ENCODE measurements around the gene ALOX12B.
A peak's percentile ranks its signal among the peaks of the same experiment; 100 is the strongest.

The ALOX12B gene

DNA sequence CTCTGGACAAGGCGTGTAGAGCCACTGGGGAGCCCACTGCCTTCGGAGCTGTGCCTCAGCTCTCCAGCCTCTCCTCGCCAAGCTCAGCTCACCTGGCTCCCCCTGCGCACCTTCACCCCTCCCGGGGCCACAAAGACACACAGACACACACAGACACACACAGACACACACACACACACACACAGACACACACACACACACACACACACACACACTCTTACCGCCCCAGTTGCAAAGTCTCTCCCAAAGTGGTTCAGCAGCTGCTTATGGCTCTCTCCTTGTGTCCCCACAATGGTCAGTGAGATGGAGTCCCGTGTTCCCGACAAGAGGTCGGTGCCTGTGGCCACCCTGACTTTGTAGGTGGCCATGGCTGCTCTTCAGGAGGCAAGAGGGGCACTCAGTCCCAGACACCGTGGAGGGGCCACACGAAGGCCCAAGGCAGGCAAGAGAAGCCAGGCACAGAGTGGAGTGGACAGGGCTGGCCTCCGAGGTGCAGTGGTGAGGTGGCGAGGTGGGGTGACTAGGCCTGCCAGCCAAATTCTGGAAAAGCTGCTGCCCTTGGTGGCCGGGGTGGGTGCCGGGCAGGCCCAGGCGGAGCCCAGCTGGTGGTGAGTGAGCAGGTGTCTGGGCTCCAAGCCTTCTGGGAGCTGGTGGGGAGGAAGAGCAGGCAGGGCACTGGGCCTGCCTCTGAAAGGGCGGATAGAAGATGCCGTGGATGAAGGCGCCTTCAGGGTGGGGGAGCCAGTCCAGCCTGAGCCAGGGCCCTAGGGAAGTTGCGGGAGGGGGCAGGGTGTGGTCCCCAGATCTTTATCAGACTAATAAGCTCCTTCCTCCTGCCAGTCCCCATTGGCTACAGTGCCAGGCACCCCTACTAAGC is at the start of gene ALOX12B:
Gene ALOX12B (minus strand): TSS at position 642 of the 877 bp plus-strand sequence. CDS start 274 bp downstream, at position 368.
- DNase-seq (ENCODE audit: low read depth), result no peak

DNA sequence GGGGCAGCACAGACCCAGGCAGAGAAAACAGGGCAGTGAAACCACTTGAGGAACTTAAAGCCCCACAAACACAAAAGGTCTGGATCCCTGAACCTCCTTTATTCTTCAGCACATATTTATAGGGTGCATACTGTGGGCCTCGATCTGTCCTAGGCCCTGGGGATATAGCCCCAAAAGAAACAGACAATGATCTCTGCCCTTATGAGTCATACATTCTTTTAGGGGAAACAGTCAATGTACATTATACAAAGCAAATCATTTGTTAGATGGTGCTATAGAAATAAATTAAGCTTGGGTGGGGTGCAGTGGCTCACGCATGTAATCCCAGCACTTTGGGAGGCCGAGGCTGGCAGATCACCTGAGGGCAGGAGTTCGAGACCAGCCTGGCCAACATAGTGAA is 46.4 kb upstream of the ALOX12B start:
- no peak for DNase-seq (ENCODE audit: low read depth)

DNA sequence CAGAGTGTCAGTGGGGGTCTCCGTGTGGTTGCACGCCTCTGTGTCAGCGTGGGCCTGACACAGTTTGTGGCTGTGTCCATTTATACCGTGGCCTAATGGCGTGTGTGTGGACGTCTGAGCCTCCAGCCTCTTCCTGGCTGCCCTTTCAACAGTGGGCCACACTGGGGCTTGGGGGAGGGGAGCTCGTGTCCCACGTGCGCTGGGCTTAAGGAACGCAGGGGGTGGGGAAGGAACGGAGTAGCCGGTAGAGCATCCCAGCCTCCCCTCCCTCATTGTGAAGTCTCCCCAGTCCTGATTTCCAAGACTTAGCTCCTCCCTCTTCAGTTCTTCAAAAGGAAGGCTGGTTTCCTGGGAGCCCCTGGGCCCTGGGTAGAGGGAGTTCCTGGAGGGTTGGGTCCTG is 45.9 kb upstream of the ALOX12B start:
- no peak for DNase-seq (ENCODE audit: low read depth)

DNA sequence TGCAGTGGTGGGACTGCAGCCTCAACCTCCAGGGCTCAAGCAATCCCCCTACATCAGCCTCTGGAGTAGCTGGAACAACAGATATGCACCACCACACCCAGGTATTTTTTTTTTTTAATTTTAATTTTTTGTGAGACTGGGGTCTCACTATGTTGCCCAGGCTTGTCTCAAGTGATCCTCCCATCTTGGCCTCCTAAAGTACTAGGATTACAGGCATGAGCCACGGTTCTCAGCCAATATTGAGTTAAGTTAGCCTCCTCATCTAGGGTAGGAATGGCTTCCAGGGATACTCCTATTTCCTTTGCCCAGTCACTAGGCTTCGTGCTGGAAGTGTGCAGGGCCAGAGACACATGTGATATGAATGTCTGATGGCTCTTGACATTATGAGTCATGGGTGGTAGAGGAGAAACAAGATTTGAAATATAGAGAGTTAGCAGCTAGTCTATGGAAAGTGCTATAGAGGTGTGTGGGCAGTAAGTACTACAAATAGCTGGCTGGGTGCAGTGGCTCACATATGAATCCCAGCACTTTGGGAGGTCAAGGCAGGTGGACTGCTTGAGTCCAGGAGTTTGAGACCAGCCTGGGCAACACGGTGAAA is 44.4 kb upstream of the ALOX12B start:
- no peak for DNase-seq (ENCODE audit: low read depth)

DNA sequence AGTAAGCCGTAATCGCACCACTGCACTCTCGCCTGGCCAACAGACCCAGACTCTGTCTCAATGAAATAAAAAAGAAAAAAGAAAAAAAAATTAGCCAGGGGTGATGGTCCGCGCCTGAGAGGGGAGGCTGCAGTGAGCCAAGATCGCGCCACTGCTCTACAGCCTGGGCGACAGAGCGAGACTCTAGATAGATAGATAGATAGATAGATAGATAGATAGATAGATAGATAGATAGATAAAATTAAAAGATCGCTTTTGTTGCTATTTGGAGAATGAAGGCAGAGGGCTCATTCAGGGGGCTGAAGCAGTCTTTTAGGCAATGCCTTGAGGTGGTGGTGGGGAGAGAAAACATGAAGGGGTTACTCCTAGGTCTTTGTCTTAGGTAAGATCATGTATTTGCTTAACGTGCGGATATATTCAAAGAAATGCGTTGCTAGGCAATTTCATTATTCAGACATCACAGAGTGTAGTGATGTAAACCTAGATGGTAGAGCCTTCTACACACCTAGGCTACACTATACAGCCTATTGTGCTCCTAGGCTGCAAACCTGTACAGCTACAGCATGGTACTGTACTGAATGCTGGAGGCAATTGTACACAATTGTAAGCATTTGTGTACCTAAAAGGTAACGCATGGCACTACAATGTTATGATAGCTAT is 40.7 kb upstream of the ALOX12B start:
- no peak for DNase-seq (ENCODE audit: low read depth)

DNA sequence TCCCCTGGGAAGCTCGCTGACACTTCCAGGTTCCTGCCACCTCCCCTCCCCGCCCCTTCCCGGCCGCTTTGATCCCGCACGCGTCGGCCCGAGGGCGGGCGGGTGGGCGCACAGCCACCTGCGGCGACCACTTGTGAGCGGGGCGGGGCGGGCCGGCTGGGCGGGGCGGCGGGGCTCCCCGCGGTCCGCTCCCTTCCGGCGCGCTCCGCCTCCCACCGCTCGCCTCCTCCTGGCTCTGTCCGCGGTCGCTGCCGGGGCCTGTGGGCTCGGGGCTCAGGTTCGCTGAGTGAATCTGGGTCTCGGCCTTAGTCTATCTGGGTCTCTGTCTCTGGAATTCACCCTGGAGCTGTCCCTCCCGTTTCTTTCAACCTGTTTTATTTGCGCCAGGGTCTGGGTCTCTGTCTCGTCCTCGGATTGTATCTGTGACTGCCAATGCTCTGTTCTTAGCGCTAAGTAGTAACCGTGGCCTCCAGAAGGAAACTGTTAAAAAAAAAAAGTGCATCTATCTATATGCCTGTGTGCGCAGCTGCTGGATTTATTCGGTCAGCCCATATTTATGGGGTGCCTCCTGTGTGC is 39.1 kb upstream of the ALOX12B start:
- DNase-seq (ENCODE audit: low read depth), result no peak

DNA sequence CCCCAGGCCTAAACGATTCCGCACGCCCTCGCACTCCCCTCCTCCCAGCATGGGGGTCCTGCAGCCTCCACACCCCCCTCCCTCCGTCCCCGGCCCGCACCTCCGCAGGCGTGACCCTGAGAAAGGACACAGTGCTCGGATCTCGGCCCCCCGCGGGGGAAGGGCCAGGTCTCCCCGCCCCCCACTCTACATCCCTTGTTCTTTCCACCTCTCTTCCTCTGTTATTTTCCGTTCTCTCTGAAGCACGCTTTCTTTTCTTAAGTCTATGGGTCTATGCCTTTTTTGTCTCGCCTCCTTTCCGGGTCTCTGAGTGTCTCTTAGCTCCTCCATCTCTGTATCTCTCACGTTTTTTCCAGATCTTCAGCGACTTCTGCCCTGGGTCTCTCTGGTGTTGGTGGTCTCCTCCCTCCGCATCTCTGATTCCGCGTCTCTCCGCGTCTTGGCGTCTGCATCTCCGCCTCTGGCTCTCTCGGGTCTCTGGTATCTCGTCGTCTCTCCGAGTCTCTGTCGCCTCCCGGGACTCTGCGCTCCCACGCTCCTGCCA is 38.5 kb upstream of the ALOX12B start:
- no peak for DNase-seq (ENCODE audit: low read depth)

DNA sequence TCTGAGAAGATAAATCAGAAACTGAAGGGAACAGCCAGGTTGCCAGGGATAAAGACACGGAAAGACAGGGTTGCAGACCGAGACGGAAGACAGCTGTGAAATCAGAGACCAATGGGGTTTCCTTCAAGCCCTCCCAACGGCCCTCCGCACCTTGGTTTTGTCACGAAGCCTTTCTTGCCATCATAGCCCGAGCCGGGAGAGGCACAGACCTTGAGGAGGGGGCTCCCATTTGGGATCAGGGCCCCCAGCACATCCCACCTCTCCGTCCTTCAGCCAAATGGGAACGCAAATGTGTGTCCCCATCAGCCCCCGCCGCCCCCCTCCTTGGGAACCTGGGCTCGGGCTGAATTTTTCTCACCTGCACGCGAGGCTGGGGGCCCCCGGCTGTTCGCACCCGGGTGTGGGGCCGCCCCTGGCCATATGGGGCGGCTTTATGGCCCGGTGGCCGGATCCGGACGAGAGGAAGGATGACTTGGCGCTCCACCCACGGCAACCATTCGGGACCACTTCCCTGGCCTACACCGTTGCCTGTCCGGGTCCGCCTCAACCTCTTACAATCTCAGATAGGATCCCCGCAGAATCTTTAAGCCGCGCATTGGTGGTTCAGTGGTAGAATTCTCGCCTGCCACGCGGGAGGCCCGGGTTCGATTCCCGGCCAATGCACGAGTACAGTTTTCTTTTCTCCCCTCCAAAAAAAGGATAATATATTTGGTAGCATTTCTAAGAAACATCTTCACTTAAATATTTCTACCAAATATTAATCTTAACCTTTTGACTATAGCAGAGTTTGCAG is 37.8 kb upstream of the ALOX12B start:
- peak; percentile 65 for DNase-seq (ENCODE audit: low read depth)

DNA sequence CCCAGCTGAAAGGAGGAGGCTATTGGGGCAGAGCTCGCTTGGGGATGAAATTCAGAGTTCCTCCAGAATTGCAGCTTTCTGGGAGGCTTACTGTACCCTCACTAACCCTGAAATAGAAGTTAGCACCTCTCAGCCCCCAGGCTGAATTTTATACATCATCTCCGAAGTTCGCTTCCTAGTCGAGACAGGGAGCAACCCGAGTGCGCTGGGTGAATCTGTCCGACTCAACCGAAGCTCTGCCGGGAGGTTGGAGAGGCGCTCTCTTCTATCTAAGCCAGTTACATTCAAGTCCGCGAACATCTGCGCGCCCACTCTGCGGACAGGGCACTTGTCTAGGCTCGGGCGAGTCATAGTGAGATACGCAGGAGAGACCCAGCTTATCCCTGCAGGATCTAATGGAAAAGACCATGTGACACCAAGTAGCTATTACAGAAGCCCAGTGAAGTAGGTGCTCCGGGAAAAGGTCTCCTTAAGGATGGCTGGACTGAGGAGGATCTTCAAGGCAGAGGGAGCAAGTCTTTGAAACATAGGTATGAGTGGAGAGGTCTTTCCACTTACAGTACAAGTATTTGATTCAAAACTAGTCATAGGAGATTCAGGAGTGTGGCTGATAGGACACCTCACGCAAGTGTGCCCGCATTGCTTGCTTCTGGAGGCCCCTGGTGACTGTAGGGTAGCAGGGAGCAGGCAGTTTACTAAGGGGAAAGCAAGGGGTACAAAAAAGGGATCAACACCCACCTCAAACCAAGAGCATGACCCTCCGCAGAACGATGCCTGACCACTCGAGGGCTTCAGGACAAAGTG is 37.0 kb upstream of the ALOX12B start:
- no peak for DNase-seq (ENCODE audit: low read depth)

DNA sequence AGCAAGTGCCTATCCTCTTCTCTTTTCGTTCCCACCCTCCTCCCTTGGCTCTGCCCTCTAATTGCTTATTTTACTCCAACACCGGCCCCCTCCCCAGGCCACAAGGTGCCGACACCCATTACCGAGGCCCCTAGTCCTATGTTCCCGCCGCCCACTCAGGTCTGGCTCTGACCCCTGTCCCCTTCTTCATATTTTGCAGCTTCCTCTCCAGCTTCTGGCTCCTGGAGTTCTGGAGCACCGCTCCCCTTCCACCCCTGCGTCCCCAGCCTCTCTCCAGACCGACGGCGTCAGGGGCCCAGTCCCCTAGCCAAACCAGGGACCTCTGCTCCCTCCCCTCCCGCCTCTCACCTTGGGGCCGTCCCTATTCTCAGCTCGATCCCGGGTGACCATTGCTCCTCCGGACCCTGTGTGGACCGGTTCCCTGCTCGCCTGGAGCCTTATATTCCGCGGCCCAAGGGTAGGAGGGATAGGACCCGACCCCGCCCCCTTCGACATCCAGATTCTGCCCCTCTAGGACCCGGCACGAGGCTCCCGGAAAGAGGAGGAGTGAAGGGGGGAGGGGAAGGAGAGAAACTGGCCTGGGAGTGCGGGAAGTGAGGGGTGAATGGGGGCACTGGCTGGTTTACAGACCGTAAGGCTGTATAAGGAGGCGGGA is 36.3 kb upstream of the ALOX12B start, which contains the start of gene HES7:
Gene HES7 (minus strand): TSS at position 412 of the 655 bp plus-strand sequence. CDS start 22 bp downstream, at position 390.
- DNase-seq (ENCODE audit: low read depth), result no peak

DNA sequence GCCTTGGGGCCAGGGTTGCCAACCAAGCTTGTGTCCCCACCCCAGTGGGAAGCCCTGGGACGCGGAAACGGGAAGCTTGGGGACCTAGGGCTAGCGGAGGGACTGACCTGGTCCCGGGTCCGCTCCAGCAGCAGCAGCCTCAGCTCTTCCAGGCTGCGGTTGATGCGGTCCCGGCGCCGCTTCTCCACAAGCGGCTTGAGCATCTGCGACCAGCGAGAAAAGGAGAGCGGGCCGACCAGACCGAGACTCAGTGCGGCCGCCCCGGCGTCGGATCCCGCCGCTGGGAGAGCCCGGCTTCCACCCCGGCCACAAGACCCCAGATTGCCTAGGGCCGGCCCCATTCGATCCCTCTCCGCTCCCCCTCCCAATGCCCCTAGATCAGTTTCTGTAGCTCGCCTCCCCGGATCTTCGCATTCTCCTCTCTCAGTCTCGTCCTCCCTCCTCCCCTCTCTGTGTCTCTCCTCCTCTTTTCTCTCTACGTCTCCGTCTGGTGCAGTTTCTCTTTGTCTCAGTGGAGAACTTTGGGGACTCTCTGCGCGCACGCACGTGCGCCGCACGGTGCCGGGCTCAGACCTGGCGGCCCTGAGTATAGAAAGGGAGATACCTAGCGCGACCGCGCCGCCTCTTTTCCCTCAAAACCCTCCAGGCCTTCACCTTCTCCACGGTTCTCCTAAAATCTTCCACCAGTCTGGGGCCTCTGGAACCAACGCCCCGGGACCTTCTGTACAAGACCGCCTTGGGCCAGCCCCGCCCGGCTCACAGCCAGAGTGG is 35.6 kb upstream of the ALOX12B start:
- no peak for DNase-seq (ENCODE audit: low read depth)

DNA sequence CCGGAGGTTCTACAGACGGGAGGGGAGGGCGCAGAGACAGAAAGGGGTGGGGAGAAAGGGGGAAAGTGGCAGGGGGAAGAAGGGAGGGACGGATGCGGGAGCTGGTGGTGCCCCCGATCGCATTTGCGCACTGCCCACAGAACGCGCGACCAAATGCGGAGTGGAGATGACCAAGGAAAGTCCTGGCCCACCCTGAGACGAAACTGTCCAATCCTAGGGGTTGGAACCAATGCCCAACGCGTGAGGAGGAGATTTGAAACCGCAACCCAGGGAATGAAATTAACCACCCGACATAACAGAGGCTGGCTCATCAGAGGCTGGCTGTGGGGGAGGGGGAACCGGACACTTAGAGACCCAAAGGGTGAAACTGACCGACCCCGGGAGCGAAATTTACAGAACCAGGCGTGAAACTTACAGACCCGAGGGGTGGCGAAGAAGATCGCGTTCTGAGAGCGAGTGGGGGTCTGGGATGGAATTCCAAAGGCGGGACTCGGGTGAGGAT is 35.0 kb upstream of the ALOX12B start:
- no peak for DNase-seq (ENCODE audit: low read depth)

DNA sequence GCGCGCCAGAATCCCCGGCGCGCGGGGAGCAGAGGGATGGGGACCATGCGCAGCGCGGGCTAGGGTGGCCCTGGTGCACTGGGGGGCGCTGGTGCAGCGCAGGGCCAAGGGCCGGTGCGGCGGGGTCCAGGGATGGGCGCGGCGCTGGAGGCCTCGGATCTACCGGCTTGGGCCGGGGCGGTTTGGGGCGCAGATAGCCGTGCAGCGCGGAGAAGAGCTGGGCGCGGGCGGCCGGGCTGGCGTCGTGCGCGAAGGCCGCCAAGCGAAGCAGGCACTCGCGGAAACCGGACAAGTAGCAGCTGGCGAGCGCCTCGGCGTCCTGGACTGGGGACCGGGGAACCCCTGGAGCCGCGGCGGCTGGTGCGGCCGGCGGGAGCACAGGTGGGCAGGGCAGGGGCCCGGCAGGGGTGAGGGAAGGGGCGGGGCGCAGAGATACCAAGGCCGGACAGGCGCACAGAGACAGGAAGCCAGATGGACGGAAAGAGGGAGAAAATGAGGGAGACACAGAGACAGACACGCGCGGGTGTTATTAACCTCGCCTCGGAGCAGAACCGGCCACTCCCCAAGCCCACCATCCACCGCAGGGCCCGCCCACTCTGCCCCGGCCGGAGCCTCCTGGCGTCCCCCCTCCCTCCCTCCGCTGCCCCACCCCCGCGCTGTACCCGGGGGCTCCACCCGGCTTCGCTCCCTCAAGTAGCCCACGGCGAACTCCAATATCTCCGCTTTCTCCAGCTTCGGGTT is 34.3 kb upstream of the ALOX12B start:
- DNase-seq (ENCODE audit: low read depth), result no peak

DNA sequence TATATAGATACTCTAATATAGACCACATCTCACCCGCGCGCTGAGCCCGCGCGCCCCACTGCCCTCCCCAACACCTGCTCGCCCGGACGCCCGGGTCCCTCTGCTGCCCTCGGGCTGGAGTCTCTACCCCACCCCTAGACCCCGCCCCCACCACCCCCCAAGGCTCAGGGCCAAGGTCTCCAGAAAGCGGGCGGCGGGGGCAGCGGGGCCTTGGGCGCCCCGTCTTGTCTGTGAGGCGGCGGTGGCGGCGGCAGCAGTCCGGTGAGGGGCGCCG is 33.8 kb upstream of the ALOX12B start:
- no peak for DNase-seq (ENCODE audit: low read depth)

DNA sequence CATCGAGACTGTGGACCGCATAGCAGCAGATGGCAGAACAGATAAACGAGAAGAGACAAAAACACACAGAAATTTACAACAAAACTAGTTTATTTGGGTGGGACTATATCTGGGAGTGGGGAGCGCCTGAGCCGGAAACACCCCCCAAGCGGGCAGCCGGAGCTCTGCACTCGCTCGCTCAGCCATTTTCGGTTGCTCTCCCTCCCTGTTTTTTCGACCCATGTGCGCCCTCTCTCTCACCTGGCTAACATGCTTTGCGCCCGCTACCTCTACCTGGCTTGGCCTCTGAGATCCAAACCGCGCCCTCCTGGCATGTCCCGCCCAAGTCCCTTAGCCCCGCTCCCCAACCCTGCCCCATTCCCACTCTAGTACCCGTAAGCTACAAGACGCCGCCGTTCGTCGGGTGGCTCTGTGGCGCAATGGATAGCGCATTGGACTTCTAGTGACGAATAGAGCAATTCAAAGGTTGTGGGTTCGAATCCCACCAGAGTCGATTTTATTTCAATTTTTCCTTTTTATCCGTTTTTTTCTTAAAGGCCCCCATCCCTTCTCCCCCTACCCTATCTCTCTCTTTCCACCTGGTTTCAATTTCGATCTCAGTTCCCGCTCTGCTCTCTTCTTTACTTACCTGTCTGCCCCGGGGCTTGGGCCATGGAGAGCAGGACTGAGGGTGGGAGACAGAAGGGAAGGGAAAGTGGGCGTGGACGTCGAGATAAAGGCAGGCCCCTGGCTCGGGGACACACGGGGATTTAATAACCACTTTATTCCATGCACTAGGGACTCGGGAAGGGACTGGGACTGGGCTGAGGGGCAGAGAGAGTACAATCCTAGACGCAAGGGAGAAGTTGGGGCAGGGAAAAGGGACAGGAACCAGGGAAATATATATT is 33.2 kb upstream of the ALOX12B start:
- peak; percentile 47 for DNase-seq (ENCODE audit: low read depth)

DNA sequence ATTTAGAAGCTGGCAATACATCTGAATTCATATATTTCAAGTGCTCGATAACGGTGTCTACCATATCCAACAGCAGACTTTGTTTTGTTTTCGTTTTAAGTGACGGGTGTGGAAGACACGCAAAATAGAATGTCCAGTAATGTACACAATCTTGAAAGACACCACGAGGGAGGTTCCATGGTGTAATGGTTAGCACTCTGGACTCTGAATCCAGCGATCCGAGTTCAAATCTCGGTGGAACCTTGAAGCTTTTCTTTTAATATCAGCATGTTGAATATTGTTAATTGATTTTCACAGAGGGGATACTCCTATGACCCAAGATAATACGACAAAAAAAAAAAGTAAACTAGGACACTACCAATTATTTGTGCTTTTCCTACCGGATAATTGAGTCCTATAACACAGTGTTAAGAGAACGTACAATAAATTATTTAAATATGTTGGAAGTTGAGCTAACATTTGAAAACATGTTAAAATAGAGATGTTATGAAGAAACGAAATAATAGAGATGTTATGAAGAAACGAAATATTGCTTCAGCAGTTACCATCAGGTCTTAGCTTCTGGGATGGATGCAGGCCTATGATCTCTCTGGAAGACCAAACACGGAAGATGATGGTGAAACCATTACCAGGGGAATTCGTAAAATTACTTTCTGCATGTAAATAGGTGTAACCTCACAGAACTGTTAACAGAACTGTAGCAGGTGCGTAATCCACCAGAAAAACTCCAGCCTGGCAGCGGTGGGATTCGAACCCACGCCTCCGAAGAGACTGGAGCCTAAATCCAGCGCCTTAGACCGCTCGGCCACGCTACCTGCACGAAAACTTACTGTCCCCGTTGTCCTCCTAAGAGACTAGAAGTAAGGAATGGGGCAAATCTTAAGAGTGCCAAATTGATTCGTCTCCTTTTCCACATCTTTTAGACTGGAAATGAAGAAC is 32.3 kb upstream of the ALOX12B start:
- DNase-seq (ENCODE audit: low read depth), result peak; percentile 54

Measured in T-helper 22 cell (primary cell).